ENCODE results near the gene RALGPS2.

DNA sequence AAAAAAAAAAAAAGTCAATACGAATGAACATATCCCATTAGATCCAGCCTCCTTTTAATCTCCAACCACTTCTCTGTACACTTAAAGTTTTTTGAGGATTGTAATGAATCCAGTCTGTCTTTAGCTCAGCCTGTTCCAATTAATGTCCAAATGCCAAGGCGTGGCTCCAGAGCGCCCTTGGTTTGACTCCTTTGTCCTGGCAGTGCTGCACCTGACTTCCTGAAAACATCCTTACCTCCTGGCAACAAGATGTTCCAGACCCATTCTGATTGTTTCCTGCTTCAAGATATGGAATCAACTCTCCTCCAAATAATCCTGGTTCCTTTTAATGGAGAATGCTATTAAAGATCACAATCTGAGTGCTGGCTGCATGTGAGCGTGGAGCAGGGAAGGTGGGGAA lies 226.6 kb downstream of the RALGPS2 start:
- TF ChIP-seq, protein P1, sequence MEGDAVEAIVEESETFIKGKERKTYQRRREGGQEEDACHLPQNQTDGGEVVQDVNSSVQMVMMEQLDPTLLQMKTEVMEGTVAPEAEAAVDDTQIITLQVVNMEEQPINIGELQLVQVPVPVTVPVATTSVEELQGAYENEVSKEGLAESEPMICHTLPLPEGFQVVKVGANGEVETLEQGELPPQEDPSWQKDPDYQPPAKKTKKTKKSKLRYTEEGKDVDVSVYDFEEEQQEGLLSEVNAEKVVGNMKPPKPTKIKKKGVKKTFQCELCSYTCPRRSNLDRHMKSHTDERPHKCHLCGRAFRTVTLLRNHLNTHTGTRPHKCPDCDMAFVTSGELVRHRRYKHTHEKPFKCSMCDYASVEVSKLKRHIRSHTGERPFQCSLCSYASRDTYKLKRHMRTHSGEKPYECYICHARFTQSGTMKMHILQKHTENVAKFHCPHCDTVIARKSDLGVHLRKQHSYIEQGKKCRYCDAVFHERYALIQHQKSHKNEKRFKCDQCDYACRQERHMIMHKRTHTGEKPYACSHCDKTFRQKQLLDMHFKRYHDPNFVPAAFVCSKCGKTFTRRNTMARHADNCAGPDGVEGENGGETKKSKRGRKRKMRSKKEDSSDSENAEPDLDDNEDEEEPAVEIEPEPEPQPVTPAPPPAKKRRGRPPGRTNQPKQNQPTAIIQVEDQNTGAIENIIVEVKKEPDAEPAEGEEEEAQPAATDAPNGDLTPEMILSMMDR (IDR thresholded peaks at IDR 0.05 in 8 of 11, conservative IDR thresholded peaks at IDR 0.05 in 3 of 11) = no peak
- TF ChIP-seq POLR2A (IDR thresholded peaks at IDR 0.05) = no peak
- no peak for TF ChIP-seq POLR2AphosphoS5 (IDR thresholded peaks at IDR 0.05)

Data from spleen (tissue), 7 donors.